ENCODE data around the gene FKBP10.
"Not testable (repeated sequence)": the region's sequence is repeated elsewhere in the genome, so short reads cannot be mapped to it uniquely, and the experiment has no call there.

The FKBP10 gene

GRCh38 chr17:41773190-41773588 lies 39.6 kb upstream of the FKBP10 start:
- Mint-ChIP-seq H3K36me3 (ENCODE audit: low read depth) (peaks cover 39% of the 10 kb centered on the region), H3K4me3 (peak overlapping the region; percentile 57), H3K27me3 (ENCODE audit: low read depth, poor library complexity) (no peaks in the 10 kb centered on the region), H3K9me3 (no peaks in the 10 kb centered on the region), H3K27ac (peak overlapping the region; percentile 98), H3K4me1 (peaks cover 62% of the 10 kb centered on the region)
- no peak for TF ChIP-seq CTCF (IDR thresholded peaks at IDR 0.05)
- DNase-seq: peak; percentile 57

GRCh38 chr17:41773731-41774193 lies 39.0 kb upstream of the FKBP10 start:
- no peaks in the 10 kb centered on the region for H3K27me3 Mint-ChIP-seq (ENCODE audit: low read depth, poor library complexity)
- no peak for DNase-seq
- peak overlapping the region; percentile 30 for H3K4me3 Mint-ChIP-seq
- TF ChIP-seq CTCF (IDR thresholded peaks at IDR 0.05): no peak
- H3K36me3 Mint-ChIP-seq (ENCODE audit: low read depth): peaks cover 34% of the 10 kb centered on the region
- peaks cover 68% of the 10 kb centered on the region for H3K4me1 Mint-ChIP-seq
- H3K27ac Mint-ChIP-seq: peak overlapping the region; percentile 51
- no peaks in the 10 kb centered on the region for H3K9me3 Mint-ChIP-seq

DNA sequence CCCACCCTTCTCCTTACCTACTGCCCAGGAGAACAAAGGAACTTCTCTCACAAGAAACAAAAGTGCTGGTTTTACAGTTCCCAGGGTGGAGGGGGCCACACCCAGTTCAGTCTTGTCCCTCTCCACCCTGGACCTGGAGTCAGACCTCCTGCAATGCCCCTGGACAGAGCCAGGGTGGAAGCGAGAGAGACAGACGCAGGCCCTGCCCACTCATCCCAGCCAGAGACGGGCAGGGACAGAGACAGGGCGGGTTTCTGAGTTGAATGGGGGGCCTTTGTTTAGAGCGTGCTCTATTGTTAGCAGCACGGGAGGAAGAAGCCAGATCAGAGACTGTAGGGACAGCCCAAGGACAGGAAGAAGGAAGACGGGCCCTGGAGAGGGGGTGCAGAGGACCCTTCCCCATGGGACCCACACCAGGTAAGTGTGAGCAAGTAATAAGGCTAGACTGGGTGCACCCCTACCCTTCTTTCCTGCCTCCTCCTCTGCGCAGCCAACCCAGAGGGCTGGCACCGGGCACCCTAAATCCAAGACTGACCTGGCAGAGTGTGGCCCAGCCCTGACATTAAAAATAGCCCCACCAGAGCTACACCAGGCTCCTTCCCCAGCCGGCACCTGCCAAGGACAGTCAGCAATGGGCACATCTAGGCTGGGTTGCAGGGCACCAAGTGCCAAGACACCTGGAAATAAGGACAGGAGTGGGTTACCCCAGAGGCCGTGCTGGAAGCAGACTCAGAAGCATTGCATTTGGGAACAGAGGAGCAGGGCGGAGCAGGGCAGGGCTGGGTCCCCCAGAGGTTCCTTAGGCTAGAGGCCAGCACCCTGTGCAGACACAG lies 37.2 kb upstream of the FKBP10 start:
- TF ChIP-seq CTCF (IDR thresholded peaks at IDR 0.05): no peak
- peaks cover 68% of the 10 kb centered on the region for H3K4me1 Mint-ChIP-seq
- no peaks in the 10 kb centered on the region for H3K27me3 Mint-ChIP-seq (ENCODE audit: low read depth, poor library complexity)
- H3K9me3 Mint-ChIP-seq: no peaks in the 10 kb centered on the region
- peak overlapping the region; percentile 91 for H3K27ac Mint-ChIP-seq
- H3K4me3 Mint-ChIP-seq: peak overlapping the region; percentile 38
- peaks cover 21% of the 10 kb centered on the region for H3K36me3 Mint-ChIP-seq (ENCODE audit: low read depth)
- no peak for DNase-seq

DNA sequence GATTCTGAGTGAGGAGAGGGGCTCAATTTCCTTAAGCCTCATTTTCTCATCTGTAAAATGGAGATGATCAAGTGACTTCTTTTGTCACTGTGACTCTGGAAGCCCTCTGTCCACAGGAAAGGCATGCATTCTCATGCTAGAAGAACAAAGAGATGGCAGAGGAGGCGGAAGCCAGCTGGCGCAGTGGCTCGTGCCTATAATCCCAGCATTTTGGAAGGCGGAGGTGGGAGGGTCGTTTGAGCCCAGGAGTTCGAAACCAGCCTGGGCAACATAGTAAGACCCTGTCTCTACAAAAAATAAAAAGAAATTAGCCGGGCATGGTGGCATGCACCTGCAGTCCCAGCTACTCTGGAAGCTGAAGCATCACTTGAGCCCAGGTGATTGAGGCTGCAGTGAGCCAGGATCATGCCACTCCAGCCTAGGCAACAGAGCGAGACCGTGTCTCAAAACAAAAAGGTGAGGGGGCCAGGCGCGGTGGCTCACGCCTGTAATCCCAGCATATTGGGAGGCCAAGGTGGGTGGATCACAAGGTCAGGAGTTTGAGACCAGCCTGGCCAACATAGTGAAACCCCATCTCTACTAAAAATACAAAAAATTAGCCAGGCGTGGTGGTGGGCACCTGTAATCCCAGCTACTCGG lies 36.4 kb upstream of the FKBP10 start:
- H3K4me3 Mint-ChIP-seq: peak overlapping the region; percentile 38
- not testable (repeated sequence) for DNase-seq; H3K9me3 Mint-ChIP-seq; H3K27me3 Mint-ChIP-seq (ENCODE audit: low read depth, poor library complexity)
- peaks cover 20% of the 10 kb centered on the region for H3K36me3 Mint-ChIP-seq (ENCODE audit: low read depth)
- peak overlapping the region; percentile 54 for H3K27ac Mint-ChIP-seq
- peaks cover 71% of the 10 kb centered on the region for H3K4me1 Mint-ChIP-seq

- H3K27me3 Mint-ChIP-seq (ENCODE audit: low read depth, poor library complexity): no peaks in the 10 kb centered on the region
- H3K27ac Mint-ChIP-seq: peak overlapping the region; percentile 93
- H3K4me3 Mint-ChIP-seq: no peak overlapping the region
- DNase-seq: peak; percentile 56
- peaks cover 79% of the 10 kb centered on the region for H3K4me1 Mint-ChIP-seq
- TF ChIP-seq CTCF (IDR thresholded peaks at IDR 0.05): no peak
- peaks cover 25% of the 10 kb centered on the region for H3K36me3 Mint-ChIP-seq (ENCODE audit: low read depth)
- H3K9me3 Mint-ChIP-seq: no peaks in the 10 kb centered on the region
Measured at GRCh38 chr17:41777157-41777573, 35.6 kb upstream of the FKBP10 start.

- no peaks in the 10 kb centered on the region for H3K27me3 Mint-ChIP-seq (ENCODE audit: low read depth, poor library complexity)
- H3K27ac Mint-ChIP-seq: peak overlapping the region; percentile 93
- H3K36me3 Mint-ChIP-seq (ENCODE audit: low read depth): peaks cover 28% of the 10 kb centered on the region
- TF ChIP-seq CTCF (IDR thresholded peaks at IDR 0.05): no peak
- H3K9me3 Mint-ChIP-seq: no peaks in the 10 kb centered on the region
- no peak overlapping the region for H3K4me3 Mint-ChIP-seq
- H3K4me1 Mint-ChIP-seq: peaks cover 81% of the 10 kb centered on the region
- no peak for DNase-seq
Measured at GRCh38 chr17:41777574-41778188, 35.1 kb upstream of the FKBP10 start.
